CD4-positive, alpha-beta T cell (primary cell): ENCODE results near the gene IGSF10. TPM values are rescaled to one million over a fixed set of nuclear protein-coding genes. Genes with fewer than 3 reads are reported as not detected.

Source experiments
- ATAC-seq: fragments of 200-7000 bp; cut with Tn5 transposase; one replicate; pipeline ENCODE4 v1.10.0; 2022; ENCODE audit warnings: mild to moderate bottlenecking; ENCODE audit not compliant: poor library complexity
- CTCF ChIA-PET: fragments of 350-600 bp; sonication (Branson Sonifier 250); formaldehyde crosslinking; loops from one replicate; lab custom pipeline; 2021; ENCODE audit warnings: antibody characterized with exemption, inconsistent platforms; lab: Charles Lee
- POLR2A ChIA-PET: fragments of 350-600 bp; sonication (Branson Sonifier 250); formaldehyde crosslinking; loops from one replicate; lab custom pipeline; 2021; ENCODE audit warnings: antibody characterized with exemption, inconsistent platforms; lab: Charles Lee
- DNase-seq, 14 experiments: peaks; one replicate each; pipeline ENCODE4 v3.0.0-alpha.2; 2013 to 2020; ENCODE audit warnings: mixed read lengths in 2 of 14
- H3K27ac ChIP-seq, 2 donors: one replicate each; pipeline versions ENCODE4 v1.5.1 to v1.7.0; 2013; ENCODE audit warnings: low read length in 2 of 2, low read depth in 1 of 2, mild to moderate bottlenecking in 1 of 2
- H3K27me3 ChIP-seq, 2 experiments: 1 replicate in 1 of 2; 2 replicates in 1 of 2; pipeline versions ENCODE4 v1.6.1 to v1.7.0; 2013; ENCODE audit warnings: low read length in 2 of 2, control low read depth in 1 of 2, mild to moderate bottlenecking in 1 of 2, moderate library complexity in 1 of 2; ENCODE audit not compliant: insufficient read depth in 2 of 2, control insufficient read depth in 1 of 2
- H3K36me3 ChIP-seq: one replicate; pipeline ENCODE4 v1.6.1; 2013; ENCODE audit warnings: low read length, control low read depth; ENCODE audit not compliant: insufficient read depth
- H3K4me1 ChIP-seq: one replicate; pipeline ENCODE4 v1.6.1; 2013; ENCODE audit warnings: low read length, control low read depth; ENCODE audit not compliant: insufficient read depth
- H3K4me3 ChIP-seq: one replicate; pipeline ENCODE4 v1.5.1; 2013; ENCODE audit warnings: mild to moderate bottlenecking, low read length, moderate library complexity
- H3K9me3 ChIP-seq, 2 experiments: 1 replicate in 1 of 2; 2 replicates in 1 of 2; pipeline versions ENCODE4 v1.6.1 to v1.7.0; 2013; ENCODE audit warnings: low read length in 2 of 2, mild to moderate bottlenecking in 2 of 2, control low read depth in 1 of 2, moderate library complexity in 1 of 2; ENCODE audit not compliant: control insufficient read depth in 1 of 2, insufficient read depth in 1 of 2
- H3K27ac Mint-ChIP-seq: one replicate; pipeline ENCODE4 v1.8.0; 2020; ENCODE audit warnings: mixed read lengths
- H3K27me3 Mint-ChIP-seq: one replicate; pipeline ENCODE4 v1.8.0; 2021; ENCODE audit warnings: mixed read lengths
- H3K36me3 Mint-ChIP-seq: one replicate; pipeline ENCODE4 v1.8.0; 2021; ENCODE audit warnings: low read depth, mixed read lengths
- H3K4me1 Mint-ChIP-seq: one replicate; pipeline ENCODE4 v1.8.0; 2021; ENCODE audit warnings: low read depth, mixed read lengths
- H3K4me3 Mint-ChIP-seq: one replicate; pipeline ENCODE4 v1.8.0; 2020; ENCODE audit warnings: mild to moderate bottlenecking, mixed read lengths
- H3K9me3 Mint-ChIP-seq: one replicate; pipeline ENCODE4 v1.8.0; 2020; ENCODE audit warnings: mixed read lengths
- CTCF ChIP-seq: fragments of 200-600 bp; IDR thresholded peaks from one replicate; pipeline ENCODE4 v1.8.0; 2022; ENCODE audit warnings: antibody characterized with exemption, mild to moderate bottlenecking
- intact Hi-C, 2 experiments: fragments of 100-400 bp; cut with DNase I in 1 of 2; cut with micrococcal nuclease in 1 of 2; formaldehyde crosslinking; loops; one replicate each; pipeline versions ENCODE4 v1.15.1 to v1.9.0; 2023 to 2025; cut with DNase I, micrococcal nuclease
- total RNA-seq, 174 experiments: library from RNA in 2 of 174; stranded (reverse) in 2 of 174; gene quantifications; one replicate each; pipeline ENCODE4 v1.2.3 and lab custom pipeline; 2021 to 2026

Gene IGSF10
- total RNA-seq, 2 experiments from 2014 or later: not detected

GRCh38 chr3:151483488-151483887, 22.6 kb upstream of the IGSF10 start:
- no peak overlapping the region for H3K27ac ChIP-seq
- Mint-ChIP-seq H3K36me3 (no peaks in the 10 kb centered on the region), H3K27ac (no peak overlapping the region), H3K27me3 (peaks cover 18% of the 10 kb centered on the region), H3K9me3 (peaks cover 8% of the 10 kb centered on the region), H3K4me1 (no peaks in the 10 kb centered on the region), H3K4me3 (no peak overlapping the region)
- POLR2A ChIA-PET: interaction anchor here (0.6 kb wide), 1 partner anchor 1135 kb away, joined by 4 read pairs; no protein-coding TSS in a partner anchor
- intact Hi-C loops: no loop called here
- DNase-seq (no peak), ATAC-seq (no peak)
- peaks cover 18 to 20% of the 10 kb centered on the region in 2 experiments for H3K9me3 ChIP-seq
- H3K36me3 ChIP-seq: no peaks in the 10 kb centered on the region
- H3K4me3 ChIP-seq: no peak overlapping the region
- peaks cover 0 to 4% of the 10 kb centered on the region in 2 experiments for H3K27me3 ChIP-seq
- CTCF ChIA-PET: no interaction called here
- no peaks in the 10 kb centered on the region for H3K4me1 ChIP-seq
- TF ChIP-seq CTCF: no peak

- Mint-ChIP-seq H3K27ac (no peak overlapping the region), H3K4me3 (no peak overlapping the region), H3K36me3 (no peaks in the 10 kb centered on the region), H3K4me1 (no peaks in the 10 kb centered on the region), H3K9me3 (peaks cover 8% of the 10 kb centered on the region), H3K27me3 (peaks cover 11% of the 10 kb centered on the region)
- Histone ChIP-seq H3K27ac (no peak overlapping the region), H3K27me3 (peaks cover 0 to 4% of the 10 kb centered on the region in 2 experiments), H3K36me3 (no peaks in the 10 kb centered on the region), H3K4me1 (no peaks in the 10 kb centered on the region), H3K9me3 (peaks cover 18 to 20% of the 10 kb centered on the region in 2 experiments), H3K4me3 (no peak overlapping the region)
- no peak for TF ChIP-seq CTCF
- intact Hi-C loops: no loop called here
- no peak for DNase-seq
- no peak for ATAC-seq
- CTCF ChIA-PET: no interaction called here
- POLR2A ChIA-PET: no interaction called here
Measured at GRCh38 chr3:151480492-151480891, 19.6 kb upstream of the IGSF10 start.

GRCh38 chr3:151479452-151479851, 18.6 kb upstream of the IGSF10 start:
- no peak for TF ChIP-seq CTCF
- Histone ChIP-seq H3K4me3 (no peak overlapping the region), H3K4me1 (no peaks in the 10 kb centered on the region), H3K27ac (no peak overlapping the region), H3K27me3 (peaks cover 0 to 4% of the 10 kb centered on the region in 2 experiments), H3K36me3 (no peaks in the 10 kb centered on the region), H3K9me3 (peaks cover 18 to 20% of the 10 kb centered on the region in 2 experiments)
- CTCF ChIA-PET: no interaction called here
- Mint-ChIP-seq H3K4me1 (no peaks in the 10 kb centered on the region), H3K27ac (no peak overlapping the region), H3K27me3 (peaks cover 11% of the 10 kb centered on the region), H3K4me3 (no peak overlapping the region), H3K36me3 (no peaks in the 10 kb centered on the region), H3K9me3 (peaks cover 8% of the 10 kb centered on the region)
- POLR2A ChIA-PET: no interaction called here
- DNase-seq: no peak
- intact Hi-C loops: no loop called here
- ATAC-seq: no peak
